AML-193 (cell line): ENCODE data around the gene NDUFAF5.

Experiments used
- DNase-seq, 2 experiments: peaks; one replicate each; lab custom pipeline; 2025; lab: John Stamatoyannopoulos, UW

Gene NDUFAF5

DNA sequence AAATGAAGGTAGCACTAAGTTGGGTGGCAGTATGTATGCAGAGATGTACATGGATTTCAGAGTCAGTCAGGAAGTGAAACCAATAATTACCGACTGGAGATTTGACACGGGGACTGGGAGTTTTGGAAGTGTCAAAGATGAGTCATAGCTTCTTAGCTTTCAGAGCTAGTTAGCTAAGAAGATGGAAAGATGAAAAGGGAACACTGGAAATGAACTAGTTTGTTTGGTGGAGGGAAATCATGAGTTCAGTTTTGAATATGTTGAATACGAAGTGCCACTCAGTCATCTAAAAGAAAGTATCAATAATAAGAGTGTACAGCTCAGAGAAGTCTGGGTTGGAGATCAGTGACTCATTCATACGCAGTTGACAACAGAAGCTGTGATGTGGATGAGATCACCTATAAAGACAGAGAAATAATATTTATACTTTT, 7.6 kb upstream of the NDUFAF5 start:
- DNase-seq, result no peak

DNA sequence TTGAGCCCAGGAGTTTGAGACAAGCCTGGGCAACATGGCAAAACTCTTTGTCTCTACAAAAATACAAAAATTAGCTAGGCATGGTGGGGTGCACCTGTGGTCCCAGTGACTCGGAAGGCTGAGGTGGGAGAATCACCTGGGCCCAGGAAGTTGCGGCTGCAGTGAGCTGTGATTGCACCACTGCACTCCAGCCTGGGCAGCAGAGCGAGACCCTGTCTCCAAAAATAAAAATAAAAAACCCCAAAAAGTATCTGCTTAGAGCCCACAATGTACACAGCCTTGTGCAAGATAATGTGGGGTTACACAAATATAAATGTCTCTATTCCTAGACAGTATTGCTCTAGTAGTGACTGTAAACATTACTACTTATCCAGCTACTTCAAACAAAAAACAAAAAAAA, 6.0 kb upstream of the NDUFAF5 start:
- DNase-seq, result no peak

DNA sequence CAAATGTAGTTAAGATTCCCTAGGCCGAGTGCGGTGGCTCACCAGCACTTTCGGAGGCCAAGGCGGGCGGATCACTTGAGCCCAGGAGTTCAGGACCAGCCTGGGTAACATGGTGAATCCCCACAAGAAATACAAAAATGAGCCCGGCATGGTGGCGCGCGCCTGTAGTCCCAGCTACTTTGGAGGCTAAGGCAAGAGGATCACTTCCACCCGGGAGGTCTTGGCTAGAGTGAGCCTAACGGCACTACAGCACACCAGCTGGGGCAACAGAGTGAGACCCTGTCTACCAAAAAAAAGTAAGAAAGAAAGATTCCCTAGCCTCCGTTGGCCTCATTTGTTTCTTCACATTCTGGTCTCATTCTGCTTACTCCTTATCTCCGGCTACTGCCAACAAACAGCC, 1.3 kb upstream of the NDUFAF5 start:
- DNase-seq, result no peak

DNA sequence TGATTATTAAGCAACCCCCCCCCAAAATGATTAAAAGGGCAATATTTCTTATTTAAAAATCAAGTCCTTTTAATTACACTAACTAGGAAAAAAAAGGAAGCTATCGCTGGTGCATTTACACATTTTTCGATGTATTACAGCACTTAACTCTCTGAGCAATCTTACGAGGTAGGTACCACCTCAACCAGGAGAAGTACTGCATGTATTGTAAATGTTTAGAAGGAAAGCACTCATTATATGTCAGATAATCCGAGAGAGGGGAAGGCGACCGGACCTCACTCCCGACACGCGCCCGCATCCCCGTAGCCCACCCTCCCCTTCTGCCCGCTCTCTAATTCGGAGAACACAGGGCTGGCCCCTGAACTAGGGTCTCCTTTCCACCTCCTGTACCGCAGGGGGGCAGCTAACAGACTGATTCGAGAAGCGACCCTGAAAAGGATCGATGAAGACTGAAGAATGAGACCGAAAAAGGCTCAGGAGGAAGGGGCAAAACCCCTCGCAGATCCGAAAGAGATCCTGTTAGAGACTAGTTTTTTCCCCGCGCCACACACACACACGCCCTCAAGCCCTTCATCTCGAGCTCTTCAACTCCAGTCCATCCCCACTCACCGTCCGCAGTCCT, 446 bp upstream of the NDUFAF5 start:
- DNase-seq, result no peak

DNA sequence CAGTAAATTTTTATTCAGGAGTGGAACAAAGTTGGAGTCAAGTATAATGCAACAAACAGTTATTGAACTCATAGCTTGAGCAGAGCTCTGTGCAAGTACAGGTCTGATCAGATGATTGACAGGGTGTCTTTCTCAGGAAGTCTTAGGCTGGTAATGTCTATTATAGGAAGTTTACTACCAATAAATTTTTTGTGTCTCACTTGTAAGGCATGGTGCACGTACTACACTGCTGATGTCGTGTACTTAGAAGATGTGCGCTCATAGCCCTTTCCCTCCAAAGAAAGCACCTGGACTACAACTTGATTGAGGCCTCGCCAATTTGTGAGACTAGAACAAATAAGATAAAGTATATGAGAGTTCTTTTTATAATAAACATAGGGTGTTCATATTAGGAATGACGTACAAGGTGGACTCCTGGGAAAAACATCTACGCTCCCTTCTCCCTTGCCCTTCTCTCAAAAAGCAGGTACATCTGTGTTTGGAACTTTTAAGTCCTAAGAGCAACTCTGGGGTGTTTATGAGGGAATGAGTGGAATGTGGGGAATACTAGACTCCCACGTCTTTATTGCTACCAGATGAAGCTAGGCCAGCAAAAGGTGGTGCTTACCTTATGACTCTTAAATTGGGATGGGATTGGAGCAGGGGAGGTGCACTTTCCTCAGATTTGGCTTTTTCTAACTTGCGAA, 1.5 kb downstream of the NDUFAF5 start:
- DNase-seq, result no peak

DNA sequence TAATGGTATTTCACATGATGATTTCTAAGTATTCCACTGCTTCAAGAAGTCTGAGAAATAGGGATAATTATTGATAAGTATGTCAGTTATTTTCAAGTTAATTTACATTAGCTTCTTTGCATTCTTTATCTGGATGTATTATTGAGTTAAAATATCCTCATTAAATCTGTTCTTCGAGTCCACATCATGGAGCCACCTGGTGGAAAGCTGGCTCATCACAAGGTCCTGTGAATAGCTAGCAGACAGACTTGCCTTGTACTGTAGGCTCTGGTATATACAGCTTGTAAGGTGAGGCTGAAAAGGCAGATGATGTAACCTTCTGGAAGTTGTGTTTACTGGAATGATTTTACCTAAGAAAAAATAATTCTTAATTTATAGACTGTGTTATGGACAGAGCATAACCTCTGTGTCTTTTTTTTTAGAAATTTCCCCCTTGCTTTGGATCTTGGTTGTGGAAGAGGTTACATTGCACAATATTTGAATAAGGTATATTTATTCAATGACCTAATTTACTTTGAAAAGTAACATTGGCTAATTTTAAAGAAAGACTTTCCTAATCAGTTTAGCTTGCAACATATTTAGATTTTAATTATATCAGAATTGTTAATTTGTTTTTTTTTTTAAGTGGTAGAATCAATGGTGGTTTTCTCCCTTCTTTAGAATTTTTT, 3.5 kb downstream of the NDUFAF5 start:
- DNase-seq, result peak; percentile 24 to 44

DNA sequence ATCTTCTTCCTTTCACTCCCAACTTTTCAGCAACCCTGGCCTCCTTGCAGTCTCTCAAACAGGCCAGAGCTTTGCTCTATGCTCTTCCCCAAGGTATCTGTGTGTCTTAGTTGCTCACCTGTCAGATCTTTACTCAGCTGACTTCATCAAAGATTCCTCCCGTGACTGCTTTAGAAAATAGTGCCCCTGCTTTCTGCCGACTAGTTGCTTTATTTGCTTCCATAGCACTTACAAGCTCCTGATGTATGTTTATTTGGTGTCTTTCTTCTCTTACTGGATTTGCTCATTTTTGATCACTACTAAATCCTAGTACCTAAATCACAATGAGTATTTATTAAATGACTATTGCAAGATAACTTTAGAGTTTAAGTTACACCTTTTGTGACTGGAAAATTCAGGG, 5.9 kb downstream of the NDUFAF5 start:
- no peak for DNase-seq

DNA sequence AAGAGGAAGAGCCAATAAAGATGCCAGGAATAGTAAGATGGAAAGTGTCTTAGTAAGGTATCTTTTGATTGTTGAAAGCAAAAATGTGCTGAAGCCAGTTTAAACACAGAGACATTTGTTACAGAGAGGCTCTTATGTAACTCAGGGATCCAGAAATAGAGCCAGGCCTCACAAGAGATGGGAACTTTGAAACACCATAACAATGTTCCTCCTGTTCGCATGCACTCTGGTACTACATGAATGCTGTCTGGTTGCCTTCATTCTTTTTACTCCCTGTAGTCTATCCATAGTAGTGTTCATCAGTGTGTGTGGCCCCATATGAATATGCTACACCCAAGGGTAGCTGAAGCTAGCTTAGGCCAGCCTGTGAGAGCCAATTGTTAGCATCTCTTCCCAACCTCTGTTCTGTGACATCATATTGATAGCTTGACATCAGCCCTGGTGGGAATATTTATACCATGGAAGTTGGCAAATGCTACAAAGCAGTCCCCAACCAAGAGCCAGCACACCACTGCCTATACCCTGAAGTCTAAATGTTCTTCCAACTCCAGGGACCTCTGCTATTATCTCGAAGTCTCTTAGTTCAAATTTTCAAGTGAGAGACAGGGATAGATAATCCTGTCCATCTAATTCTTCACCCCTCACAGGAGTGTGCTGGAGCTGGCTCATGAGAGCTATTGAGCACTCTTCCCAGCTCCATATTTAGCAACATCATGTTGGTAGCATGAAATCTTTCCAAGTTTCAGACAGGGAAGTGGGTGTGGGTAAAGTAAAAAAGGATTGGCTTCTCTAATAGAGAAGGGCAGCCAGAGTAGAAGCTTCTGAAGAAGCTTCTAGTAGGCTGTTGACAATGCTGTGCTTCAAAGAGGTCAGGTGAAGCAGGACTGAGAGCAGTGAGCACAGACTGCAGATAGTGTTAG, 7.0 kb downstream of the NDUFAF5 start:
- DNase-seq, result no peak

DNA sequence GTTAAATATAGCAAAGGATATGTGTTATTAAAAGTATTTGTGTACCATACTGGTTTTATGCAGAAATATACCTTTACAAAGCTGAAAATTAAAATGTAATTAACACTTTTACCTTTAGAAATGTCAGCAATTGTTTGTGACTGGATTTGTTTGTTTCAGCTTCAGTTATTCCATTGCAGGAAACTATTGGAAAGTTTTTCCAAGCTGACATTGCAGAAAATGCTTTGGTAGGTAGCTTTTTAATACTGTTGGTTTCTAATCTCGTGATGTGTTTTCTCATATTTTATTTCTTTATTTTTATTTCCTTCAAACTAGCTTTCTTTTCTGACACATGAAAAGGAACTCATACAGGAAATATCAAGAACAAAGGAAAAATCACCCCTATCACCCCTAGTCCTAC, 8.2 kb downstream of the NDUFAF5 start:
- DNase-seq, result no peak

DNA sequence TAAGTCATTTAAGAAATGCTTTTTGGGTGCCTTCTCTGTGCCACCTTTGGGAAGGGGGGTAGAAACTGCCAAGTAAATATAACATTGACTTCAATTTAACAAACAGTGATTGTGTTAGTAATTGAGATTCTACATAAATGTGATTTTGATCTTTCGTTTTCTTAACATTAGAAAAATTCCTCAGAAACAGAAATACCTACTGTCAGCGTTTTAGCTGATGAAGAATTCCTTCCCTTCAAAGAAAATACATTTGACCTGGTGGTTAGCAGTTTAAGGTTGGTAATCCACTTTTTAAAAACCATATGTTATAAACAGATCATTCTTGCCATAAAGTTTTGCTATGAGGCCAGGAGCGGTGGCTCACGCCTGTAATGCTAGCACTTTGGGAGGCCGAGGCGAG, 9.8 kb downstream of the NDUFAF5 start:
- DNase-seq, result no peak

DNA sequence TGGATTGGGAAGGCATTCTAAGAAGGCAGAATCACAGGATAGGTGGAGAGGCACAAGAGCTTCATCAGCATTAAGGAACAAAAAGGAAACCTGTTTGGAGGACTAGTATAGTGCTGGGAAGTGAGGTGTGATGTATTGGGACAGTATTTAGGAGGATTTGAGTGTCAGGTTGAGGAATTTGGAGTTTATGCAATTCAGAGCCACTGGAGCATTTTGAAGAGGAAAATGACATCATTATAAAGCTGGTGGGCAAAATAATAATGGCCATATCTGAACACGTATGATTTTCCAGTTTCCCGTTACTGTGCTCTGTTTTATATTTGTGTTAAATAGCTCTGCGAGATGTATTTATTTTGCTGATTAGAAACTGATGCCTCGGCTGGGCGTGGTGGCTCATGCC, 14.2 kb downstream of the NDUFAF5 start:
- no peak for DNase-seq

DNA sequence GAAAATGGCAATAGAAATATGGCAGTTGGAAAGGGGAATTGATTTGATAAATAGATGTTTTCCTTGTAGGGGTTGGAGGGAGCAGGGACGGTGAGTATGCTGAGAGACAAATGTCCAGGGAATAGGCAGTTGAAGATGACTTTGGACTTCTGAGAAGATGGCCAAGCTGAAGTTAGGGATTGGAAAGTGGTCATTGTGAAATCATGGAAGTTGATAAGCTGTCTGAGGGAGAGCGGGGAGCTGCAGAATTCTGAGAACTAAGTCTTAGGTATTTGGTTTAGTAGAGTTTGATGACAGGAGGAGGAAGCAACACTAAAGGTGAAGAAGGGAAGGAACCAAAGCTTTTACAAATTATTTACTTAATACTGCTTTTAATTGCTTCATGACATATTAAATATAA, 15.1 kb downstream of the NDUFAF5 start:
- DNase-seq, result no peak

DNA sequence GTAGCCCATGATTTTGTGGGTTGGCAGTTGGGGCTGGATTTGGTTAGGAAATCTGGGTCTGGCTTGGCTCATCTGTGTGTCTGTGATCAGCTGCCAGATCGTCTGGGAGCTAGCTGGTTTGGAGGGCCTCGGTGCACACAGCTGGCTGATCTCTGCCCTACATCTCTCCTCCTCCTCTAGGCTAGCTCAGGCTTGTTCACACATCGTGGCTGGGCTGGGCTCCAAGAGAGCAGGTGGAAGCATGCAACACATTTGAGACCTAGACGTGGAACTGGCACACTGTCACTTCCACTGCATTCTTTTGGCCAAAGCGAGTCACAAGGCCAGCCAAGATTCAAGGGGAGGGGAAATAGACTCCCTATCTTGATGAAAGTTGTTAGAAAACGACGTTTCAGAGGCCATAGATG, 15.9 kb downstream of the NDUFAF5 start:
- no peak for DNase-seq

DNA sequence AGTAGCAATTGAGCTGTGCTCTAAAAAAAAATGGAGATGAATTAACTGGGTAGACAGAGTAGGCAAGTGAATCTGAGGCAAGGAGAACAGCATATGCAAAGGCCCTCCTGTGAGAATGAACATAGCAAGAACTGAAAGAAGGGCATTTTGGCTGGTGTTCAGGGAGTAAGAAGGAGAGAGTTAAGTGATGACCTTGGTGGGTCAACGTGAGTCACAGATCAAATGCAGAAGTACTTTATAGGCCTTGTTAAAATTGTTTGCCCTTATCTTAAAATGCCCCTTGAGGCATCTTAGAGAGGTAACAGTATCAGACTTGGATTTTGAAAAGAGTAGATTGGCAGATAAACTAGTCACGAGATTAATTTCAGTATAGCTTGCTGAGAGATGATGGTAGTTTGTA, 24.5 kb downstream of the NDUFAF5 start:
- DNase-seq, result no peak

DNA sequence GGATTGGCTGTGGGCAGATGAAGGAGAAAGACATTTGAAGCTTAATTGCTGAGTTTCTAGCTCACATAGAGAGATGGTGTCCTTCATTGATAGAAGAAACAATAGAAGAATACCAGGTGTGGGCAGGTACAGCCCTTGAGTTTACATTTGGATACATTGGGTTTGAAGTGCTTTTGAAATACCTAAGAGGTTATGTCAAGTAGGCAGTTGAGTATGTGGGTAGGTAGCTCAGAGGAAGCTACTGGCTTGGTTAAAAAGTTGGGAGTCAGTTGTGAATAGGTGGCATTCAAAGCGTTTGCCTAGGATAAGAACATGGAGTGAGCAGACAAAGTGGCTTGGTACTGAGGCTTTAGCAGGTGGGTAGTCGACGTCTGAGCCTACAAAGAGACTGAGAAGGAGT, 25.0 kb downstream of the NDUFAF5 start:
- DNase-seq, result no peak

DNA sequence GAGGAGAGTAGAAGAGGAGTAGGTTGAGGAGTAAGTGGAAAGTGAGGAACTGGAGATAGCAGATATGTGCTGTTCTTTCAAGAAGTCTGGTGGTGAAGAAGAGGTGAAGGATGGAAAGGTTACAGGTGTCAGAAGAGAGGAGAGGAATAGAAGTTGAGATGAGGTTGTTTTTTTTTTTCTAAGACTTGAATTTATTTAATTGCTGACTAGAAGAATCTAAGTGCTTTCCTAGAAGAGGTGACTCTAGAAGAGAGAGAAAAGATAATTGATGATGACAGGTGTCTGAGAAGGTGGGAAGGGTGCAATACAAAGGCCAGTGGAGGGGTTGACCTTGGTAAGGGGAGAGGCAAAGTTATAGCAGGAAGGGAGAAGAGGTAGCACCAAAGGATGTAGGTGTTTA, 25.6 kb downstream of the NDUFAF5 start:
- no peak for DNase-seq

DNA sequence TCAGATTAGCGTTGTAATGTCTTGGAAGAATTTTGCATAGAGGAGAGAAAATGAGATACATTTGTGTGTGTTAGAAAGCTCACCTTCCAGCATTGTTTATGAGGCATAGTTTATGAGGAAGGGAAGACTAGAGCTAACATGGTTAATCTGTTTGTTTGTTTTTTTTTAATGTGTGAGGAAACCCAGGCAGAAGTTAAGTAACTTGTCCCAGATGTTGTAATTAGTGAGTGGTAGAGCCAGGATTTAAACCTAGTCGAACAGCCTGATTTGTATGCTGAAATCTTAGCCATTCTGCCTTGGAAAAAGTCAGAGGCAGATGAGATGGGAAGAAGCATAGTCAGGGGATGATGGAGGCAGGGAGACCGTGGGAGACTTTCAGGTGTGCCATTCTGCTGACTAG, 29.1 kb downstream of the NDUFAF5 start:
- DNase-seq, result no peak

DNA sequence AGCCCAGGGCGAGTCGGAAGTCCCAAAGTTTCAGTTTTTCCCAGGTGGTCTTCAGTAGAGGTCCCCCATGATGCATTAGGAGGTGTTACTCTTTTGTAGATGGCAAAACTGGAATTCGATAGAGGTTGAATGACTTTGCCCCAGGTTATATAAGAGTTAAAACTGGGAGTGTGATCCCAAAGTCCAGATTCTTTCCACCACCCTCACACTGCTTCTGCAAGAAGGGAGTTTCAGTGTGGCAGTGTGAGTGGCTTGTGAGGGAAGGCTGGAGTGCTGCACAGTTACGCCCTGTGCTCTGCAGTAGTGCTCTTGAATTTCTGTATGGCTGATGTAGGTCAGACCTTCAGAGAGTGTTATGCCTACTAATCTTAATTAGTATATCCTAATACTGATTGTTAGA, 29.8 kb downstream of the NDUFAF5 start:
- DNase-seq, result no peak

DNA sequence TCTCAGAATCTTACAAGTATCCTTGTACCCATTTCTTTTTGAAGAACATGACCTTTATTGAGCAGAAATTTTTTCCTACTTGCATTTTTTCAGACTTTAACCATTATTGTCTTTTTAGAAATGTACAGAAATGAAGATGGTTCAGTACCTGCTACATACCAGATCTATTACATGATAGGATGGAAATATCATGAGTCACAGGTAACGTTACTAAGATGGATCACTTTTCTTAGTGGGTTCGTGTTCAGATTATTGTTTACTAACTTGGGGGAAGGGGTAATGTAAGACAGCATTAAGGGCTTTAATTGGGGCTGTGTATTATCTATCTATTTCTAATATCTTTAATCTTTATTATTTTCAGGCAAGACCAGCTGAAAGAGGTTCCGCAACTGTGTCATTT, 31.9 kb downstream of the NDUFAF5 start:
- DNase-seq, result no peak

DNA sequence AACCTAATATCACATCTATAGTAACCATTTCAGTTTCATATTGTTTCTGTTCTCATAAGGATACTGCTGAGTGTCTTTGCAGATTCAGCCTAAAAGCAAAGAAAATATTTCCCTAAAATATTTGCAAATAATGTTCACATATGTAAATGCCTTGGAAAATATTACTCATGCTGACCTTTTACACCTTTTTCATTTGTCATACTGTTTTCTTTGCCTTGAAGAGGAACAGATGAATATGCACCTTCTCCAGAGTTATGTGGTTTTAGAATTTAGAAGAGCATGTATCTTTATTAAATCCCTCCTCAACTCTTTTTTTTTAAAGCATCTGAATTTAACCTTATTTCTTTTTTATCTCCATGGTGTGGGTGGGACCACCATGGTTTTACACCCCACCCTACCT, 32.5 kb downstream of the NDUFAF5 start:
- DNase-seq, result no peak

DNA sequence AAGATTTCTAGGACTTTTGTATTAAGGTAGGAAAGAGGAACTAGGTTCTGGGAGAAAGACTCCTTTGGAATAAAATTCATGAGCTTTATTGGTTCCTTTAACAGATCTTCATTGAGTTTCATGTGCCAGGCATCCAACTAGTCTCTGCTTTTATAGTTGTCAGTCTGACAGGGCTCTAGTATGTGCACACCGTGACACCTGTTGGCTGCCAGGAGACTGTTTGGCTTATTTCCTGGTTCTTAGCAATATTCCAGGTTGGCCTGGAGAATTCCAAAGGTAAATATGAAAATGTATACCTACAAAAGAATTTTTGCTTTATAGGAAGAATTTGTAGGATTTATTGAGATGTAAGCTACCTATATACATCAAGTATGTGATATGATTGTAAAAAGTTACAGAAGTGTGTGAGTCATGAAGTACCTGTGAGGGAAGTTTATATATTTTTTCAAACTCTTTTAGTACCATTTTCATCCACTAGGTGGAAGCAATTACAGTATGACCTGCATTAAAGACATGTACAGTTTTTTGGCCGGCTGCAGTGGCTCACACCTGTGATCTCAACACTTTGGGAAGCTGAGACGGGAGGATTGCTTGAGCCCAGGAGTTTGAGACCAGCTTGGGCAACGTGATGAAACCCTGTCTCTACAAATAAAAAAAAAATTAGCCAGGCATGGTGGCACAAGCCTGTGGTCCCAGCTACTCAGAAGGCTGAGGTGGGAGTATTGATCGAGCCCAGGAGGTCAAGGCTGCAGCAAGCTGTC, 35.2 kb downstream of the NDUFAF5 start:
- DNase-seq, result peak; percentile 25 to 59

DNA sequence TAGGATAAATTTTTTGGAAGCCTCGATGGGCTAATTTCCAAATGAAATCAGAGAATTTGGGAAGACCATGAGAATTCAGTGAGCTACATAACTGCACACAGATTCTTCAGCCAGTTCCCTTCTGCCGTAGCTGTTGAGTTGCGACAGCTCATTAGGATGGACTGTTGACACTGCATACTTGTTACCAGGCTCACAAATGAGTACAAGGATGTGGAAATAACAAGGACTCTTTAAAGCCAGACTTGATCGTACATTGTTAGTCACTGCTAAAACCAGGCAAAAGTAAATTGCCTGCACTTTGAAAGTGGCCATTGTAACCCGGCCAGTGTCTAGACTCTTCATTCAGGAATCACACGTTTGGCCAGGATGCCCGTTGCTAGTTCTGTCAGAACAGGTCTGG, 37.0 kb downstream of the NDUFAF5 start:
- DNase-seq, result no peak
